Astrocyte (in vitro differentiated cells and primary cell): Measurements from ENCODE around the gene TRNAU1AP. TPM values are rescaled to one million over a fixed set of nuclear protein-coding genes. Genes with fewer than 3 reads are reported as not detected.

Experiments used
- DNase-seq: peaks from one replicate; pipeline ENCODE4 v3.0.0-alpha.2; 2010; ENCODE audit warnings: low read depth
- FAIRE-seq: peaks from 2 replicates; lab custom pipeline; 2011; peaks lifted over from hg19 to GRCh38; lab: Jason Lieb, UNC
- H2AFZ ChIP-seq: 2 replicates; pipeline ENCODE4 v1.6.0; 2012; ENCODE audit warnings: low read depth, low read length, inconsistent platforms
- H3K27ac ChIP-seq: 2 replicates; pipeline ENCODE4 v1.5.1; 2011; ENCODE audit warnings: low read depth, low read length, inconsistent platforms
- H3K27me3 ChIP-seq: 2 replicates; pipeline ENCODE4 v1.6.0; 2011; ENCODE audit warnings: low read length, inconsistent platforms; ENCODE audit not compliant: insufficient read depth
- H3K36me3 ChIP-seq: 2 replicates; pipeline ENCODE4 v1.5.1; 2011; ENCODE audit warnings: low read length, inconsistent platforms; ENCODE audit not compliant: insufficient read depth
- H3K4me1 ChIP-seq: 2 replicates; pipeline ENCODE4 v1.5.1; 2011; ENCODE audit warnings: low read length, inconsistent platforms; ENCODE audit not compliant: insufficient read depth
- H3K4me2 ChIP-seq: 2 replicates; pipeline ENCODE4 v1.6.0; 2012; ENCODE audit warnings: low read length, inconsistent platforms
- H3K4me3 ChIP-seq: 2 replicates; pipeline ENCODE4 v1.5.1; 2011; ENCODE audit warnings: low read depth, mild to moderate bottlenecking, low read length, inconsistent platforms; ENCODE audit not compliant: insufficient read depth
- H3K79me2 ChIP-seq: 2 replicates; pipeline ENCODE4 v1.6.0; 2012; ENCODE audit warnings: mild to moderate bottlenecking, low read length, inconsistent platforms; ENCODE audit not compliant: insufficient read depth
- H3K9ac ChIP-seq: 2 replicates; pipeline ENCODE4 v1.6.0; 2012; ENCODE audit warnings: mild to moderate bottlenecking, low read length, inconsistent platforms
- H3K9me3 ChIP-seq: 2 replicates; pipeline ENCODE4 v1.5.1; 2012; ENCODE audit warnings: low read depth, mild to moderate bottlenecking, low read length, inconsistent platforms; ENCODE audit not compliant: insufficient read depth
- H4K20me1 ChIP-seq: 2 replicates; pipeline ENCODE4 v1.6.0; 2012; ENCODE audit warnings: low read length, inconsistent platforms; ENCODE audit not compliant: insufficient read depth
- H3K27ac Mint-ChIP-seq: one replicate; pipeline ENCODE4 v1.8.0; 2021; ENCODE audit warnings: mild to moderate bottlenecking, mixed read lengths; ENCODE audit not compliant: unreplicated experiment
- H3K27me3 Mint-ChIP-seq: one replicate; pipeline ENCODE4 v1.8.0; 2021; ENCODE audit warnings: low read depth, mixed read lengths; ENCODE audit not compliant: unreplicated experiment
- H3K36me3 Mint-ChIP-seq: one replicate; pipeline ENCODE4 v1.8.0; 2021; ENCODE audit warnings: low read depth, mixed read lengths; ENCODE audit not compliant: unreplicated experiment
- H3K4me1 Mint-ChIP-seq: one replicate; pipeline ENCODE4 v1.8.0; 2021; ENCODE audit warnings: low read depth, mixed read lengths; ENCODE audit not compliant: unreplicated experiment
- H3K4me3 Mint-ChIP-seq: one replicate; pipeline ENCODE4 v1.8.0; 2021; ENCODE audit warnings: mild to moderate bottlenecking, moderate library complexity, mixed read lengths; ENCODE audit not compliant: unreplicated experiment
- H3K9me3 Mint-ChIP-seq: one replicate; pipeline ENCODE4 v1.8.0; 2021; ENCODE audit warnings: mild to moderate bottlenecking, mixed read lengths; ENCODE audit not compliant: unreplicated experiment
- EZH2 ChIP-seq: IDR thresholded peaks from 2 replicates; pipeline ENCODE4 v1.6.1; 2012; ENCODE audit warnings: mild to moderate bottlenecking, low read length, inconsistent platforms; ENCODE audit not compliant: insufficient read depth
- total RNA-seq: library from RNA; stranded (reverse); gene quantifications from 2 replicates; pipeline ENCODE4 v1.2.1, GENCODE V29; 2021
- TF ChIP-seq, protein P1 (sequence below): IDR thresholded peaks from 2 replicates; pipeline ENCODE4 v1.5.1; 2011; ENCODE audit warnings: low read depth, mild to moderate bottlenecking, inconsistent platforms, low read length, moderate library complexity; ENCODE audit not compliant: insufficient read depth

Gene TRNAU1AP
- total RNA-seq, 1 donor from 2014 or later: 21.7 TPM

DNA sequence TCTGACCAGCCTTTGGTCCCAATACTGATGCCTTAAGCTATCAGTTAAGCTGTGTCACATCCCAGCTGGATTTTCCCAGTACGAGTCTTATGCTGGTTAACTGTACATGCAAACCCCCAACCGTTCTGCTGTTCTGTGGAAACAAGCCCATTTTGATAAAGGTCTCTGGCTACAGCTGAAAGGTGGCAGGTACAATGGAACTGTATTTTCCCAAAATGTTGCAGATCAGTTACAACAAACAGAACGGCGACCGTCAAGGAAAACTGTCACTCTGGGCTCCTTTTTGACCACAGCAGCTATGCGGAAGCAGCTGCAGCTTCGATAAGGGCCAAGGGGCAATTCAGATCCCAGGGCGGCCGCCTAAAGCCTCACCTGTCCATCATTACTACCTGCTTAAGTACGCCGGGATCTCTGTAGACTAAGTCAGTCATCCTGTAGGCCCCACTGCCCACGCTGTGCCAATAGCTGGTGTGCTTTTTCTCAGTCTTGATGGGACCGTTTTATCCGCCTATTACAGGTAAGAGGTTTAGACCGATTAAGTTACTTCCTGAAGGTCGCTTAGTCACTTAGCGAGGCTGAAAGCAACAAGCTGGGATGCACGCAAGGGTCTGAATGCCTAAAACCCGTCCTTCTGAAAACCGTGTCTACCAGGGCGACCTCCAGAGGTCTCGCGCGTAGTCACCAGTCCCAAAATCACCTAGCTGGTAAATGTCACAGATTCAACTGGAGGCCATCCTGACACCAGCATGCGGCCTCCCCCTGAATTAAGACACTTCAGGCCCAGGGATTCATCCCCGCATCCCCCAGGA is 28.0 kb downstream of the TRNAU1AP start:
- peaks cover 18% of the 10 kb centered on the region for H3K4me1 Mint-ChIP-seq

DNA sequence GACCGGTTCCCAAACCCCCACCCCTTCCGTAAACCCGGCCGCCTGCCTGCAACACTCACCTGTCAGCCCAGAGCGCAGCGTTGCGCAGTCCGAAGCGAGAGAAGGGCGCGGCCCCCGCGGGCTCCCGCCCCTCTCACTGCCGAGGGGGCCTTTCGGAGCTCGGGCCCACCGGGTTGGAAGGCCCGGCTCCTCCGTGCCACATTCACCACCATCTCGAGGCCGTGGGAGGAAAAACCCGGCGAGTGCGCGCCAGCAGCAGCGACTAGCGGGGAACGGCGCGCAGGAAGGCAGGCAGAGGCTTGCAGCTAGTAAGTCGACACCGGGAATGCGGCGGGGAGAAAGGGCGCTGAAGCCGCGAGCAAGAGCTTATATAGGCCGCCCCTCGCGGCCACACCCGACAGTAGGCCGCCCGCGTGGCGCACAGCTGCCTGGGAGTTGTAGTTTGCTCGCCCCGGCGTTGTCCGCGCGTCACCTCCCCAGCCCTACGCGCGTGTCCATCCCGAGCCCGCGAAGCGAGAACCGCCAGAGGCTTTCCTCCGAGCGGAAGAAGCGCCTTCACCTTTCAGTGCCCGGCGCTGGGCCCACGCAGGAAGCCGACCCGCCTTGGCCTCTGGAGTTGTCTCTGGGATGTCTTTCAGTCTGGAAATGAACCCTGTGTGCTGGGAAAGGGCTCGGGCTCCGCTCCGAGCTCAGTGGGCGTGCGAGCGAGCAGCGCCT is 28.8 kb downstream of the TRNAU1AP start:
- no peaks in the 10 kb centered on the region for H3K9me3 ChIP-seq

More for the DNA sequence above, 28.0 kb downstream of the TRNAU1AP start:
- Mint-ChIP-seq H3K27ac (peak overlapping the region; percentile 58), H3K9me3 (no peaks in the 10 kb centered on the region), H3K27me3 (no peaks in the 10 kb centered on the region), H3K36me3 (peaks cover 17% of the 10 kb centered on the region), H3K4me3 (peak overlapping the region; percentile 97)
- Histone ChIP-seq H3K9me3 (no peaks in the 10 kb centered on the region), H3K79me2 (peaks cover 32% of the 10 kb centered on the region), H3K4me2 (peak overlapping the region; percentile 93), H3K4me3 (peak overlapping the region; percentile 98), H3K27ac (peak overlapping the region; percentile 52), H2AFZ (no peak overlapping the region), H3K27me3 (no peaks in the 10 kb centered on the region), H4K20me1 (peaks cover 48% of the 10 kb centered on the region), H3K9ac (peak overlapping the region; percentile 90), H3K36me3 (peaks cover 35% of the 10 kb centered on the region), H3K4me1 (peaks cover 15% of the 10 kb centered on the region)
- TF ChIP-seq, protein P1, sequence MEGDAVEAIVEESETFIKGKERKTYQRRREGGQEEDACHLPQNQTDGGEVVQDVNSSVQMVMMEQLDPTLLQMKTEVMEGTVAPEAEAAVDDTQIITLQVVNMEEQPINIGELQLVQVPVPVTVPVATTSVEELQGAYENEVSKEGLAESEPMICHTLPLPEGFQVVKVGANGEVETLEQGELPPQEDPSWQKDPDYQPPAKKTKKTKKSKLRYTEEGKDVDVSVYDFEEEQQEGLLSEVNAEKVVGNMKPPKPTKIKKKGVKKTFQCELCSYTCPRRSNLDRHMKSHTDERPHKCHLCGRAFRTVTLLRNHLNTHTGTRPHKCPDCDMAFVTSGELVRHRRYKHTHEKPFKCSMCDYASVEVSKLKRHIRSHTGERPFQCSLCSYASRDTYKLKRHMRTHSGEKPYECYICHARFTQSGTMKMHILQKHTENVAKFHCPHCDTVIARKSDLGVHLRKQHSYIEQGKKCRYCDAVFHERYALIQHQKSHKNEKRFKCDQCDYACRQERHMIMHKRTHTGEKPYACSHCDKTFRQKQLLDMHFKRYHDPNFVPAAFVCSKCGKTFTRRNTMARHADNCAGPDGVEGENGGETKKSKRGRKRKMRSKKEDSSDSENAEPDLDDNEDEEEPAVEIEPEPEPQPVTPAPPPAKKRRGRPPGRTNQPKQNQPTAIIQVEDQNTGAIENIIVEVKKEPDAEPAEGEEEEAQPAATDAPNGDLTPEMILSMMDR: no peak
- no peak for TF ChIP-seq EZH2
- FAIRE-seq (no peak), DNase-seq (peak; percentile 29)

More for the DNA sequence above, 28.8 kb downstream of the TRNAU1AP start:
- H2AFZ ChIP-seq: peak overlapping the region; percentile 96
- no peaks in the 10 kb centered on the region for H3K27me3 Mint-ChIP-seq
- peak overlapping the region; percentile 93 for H3K4me2 ChIP-seq
- peaks cover 16% of the 10 kb centered on the region for H3K36me3 Mint-ChIP-seq
- peaks cover 35% of the 10 kb centered on the region for H3K36me3 ChIP-seq
- H3K4me1 ChIP-seq: peaks cover 15% of the 10 kb centered on the region
- H3K4me3 ChIP-seq: peak overlapping the region; percentile 98
- peak overlapping the region; percentile 97 for H3K4me3 Mint-ChIP-seq
- peaks cover 48% of the 10 kb centered on the region for H4K20me1 ChIP-seq
- H3K27ac ChIP-seq: peak overlapping the region; percentile 67
- H3K9me3 Mint-ChIP-seq: no peaks in the 10 kb centered on the region
- peak overlapping the region; percentile 90 for H3K9ac ChIP-seq
- TF ChIP-seq, protein P1: no peak
- no peak for TF ChIP-seq EZH2
- FAIRE-seq (no peak), DNase-seq (peak; percentile 85)
- H3K27me3 ChIP-seq: no peaks in the 10 kb centered on the region
- H3K27ac Mint-ChIP-seq: peak overlapping the region; percentile 58
- peaks cover 32% of the 10 kb centered on the region for H3K79me2 ChIP-seq
- peaks cover 18% of the 10 kb centered on the region for H3K4me1 Mint-ChIP-seq
